Stimulated activated naive B cell treated with anti-CD40 and anti-IgM and Interleukin-4, amounts not matched to agents 10 μg/mL and 1 μg/mL and 100 μg/mL, for 72 hours (primary cell): ENCODE results near the gene GPR183.

ENCODE experiments used
- ATAC-seq, 2 donors: fragments of 150-1000 bp; cut with Tn5 transposase; replicated peaks; 2 replicates each; pipeline ENCODE4 v1.10.0; 2021; ENCODE audit warnings: moderate library complexity in 1 of 2
- DNase-seq: peaks from one replicate; pipeline ENCODE4 v3.0.0; 2021
- H3K27ac Mint-ChIP-seq: one replicate; pipeline ENCODE4 v1.8.0; 2022; ENCODE audit warnings: mild to moderate bottlenecking, mixed read lengths
- H3K27me3 Mint-ChIP-seq, 2 donors: one replicate each; pipeline ENCODE4 v1.8.0; 2022; ENCODE audit warnings: mixed read lengths in 2 of 2
- H3K36me3 Mint-ChIP-seq, 2 donors: one replicate each; pipeline ENCODE4 v1.8.0; 2022; ENCODE audit warnings: mixed read lengths in 2 of 2, mild to moderate bottlenecking in 1 of 2
- H3K4me1 Mint-ChIP-seq, 2 donors: one replicate each; pipeline ENCODE4 v1.8.0; 2022; ENCODE audit warnings: mixed read lengths in 2 of 2, mild to moderate bottlenecking in 1 of 2
- H3K4me3 Mint-ChIP-seq, 2 donors: one replicate each; pipeline ENCODE4 v1.8.0; 2022; ENCODE audit warnings: mild to moderate bottlenecking in 2 of 2, mixed read lengths in 2 of 2, moderate library complexity in 1 of 2
- H3K9me3 Mint-ChIP-seq, 2 donors: one replicate each; pipeline ENCODE4 v1.8.0; 2022; ENCODE audit warnings: mixed read lengths in 2 of 2, mild to moderate bottlenecking in 1 of 2

The GPR183 gene

GRCh38 chr13:99299920-99300341, 7.3 kb downstream of the GPR183 start:
- ATAC-seq: no peak
- Mint-ChIP-seq H3K9me3 (no peaks in the 10 kb centered on the region), H3K36me3 (peaks cover 50 to 67% of the 10 kb centered on the region in 2 donors), H3K4me1 (peaks cover 59 to 81% of the 10 kb centered on the region in 2 donors), H3K27me3 (no peaks in the 10 kb centered on the region), H3K4me3 (peak overlapping the region; percentile 60 to 70), H3K27ac (peak overlapping the region; percentile 86)
- no peak for DNase-seq

- peak overlapping the region; percentile 70 to 72 for H3K4me3 Mint-ChIP-seq
- peak overlapping the region; percentile 86 for H3K27ac Mint-ChIP-seq
- H3K27me3 Mint-ChIP-seq: no peaks in the 10 kb centered on the region
- ATAC-seq (no peak), DNase-seq (no peak)
- H3K4me1 Mint-ChIP-seq: peaks cover 55 to 76% of the 10 kb centered on the region in 2 donors
- no peaks in the 10 kb centered on the region for H3K9me3 Mint-ChIP-seq
- peaks cover 46 to 62% of the 10 kb centered on the region in 2 donors for H3K36me3 Mint-ChIP-seq
These were observed 7.8 kb downstream of the GPR183 start for GRCh38 chr13:99299256-99299919.

- Mint-ChIP-seq H3K4me1 (peaks cover 51 to 76% of the 10 kb centered on the region in 2 donors), H3K4me3 (peak overlapping the region; percentile 65 to 80), H3K27ac (peak overlapping the region; percentile 85), H3K9me3 (no peaks in the 10 kb centered on the region), H3K36me3 (peaks cover 44 to 60% of the 10 kb centered on the region in 2 donors), H3K27me3 (no peaks in the 10 kb centered on the region)
- DNase-seq (no peak), ATAC-seq (no peak)
These were observed 9.1 kb downstream of the GPR183 start for GRCh38 chr13:99298056-99298455.

GRCh38 chr13:99297331-99297730, 9.9 kb downstream of the GPR183 start:
- ATAC-seq: no peak
- peak overlapping the region; percentile 65 to 80 for H3K4me3 Mint-ChIP-seq
- DNase-seq: no peak
- peaks cover 44 to 60% of the 10 kb centered on the region in 2 donors for H3K36me3 Mint-ChIP-seq
- H3K9me3 Mint-ChIP-seq: no peaks in the 10 kb centered on the region
- H3K27ac Mint-ChIP-seq: peak overlapping the region; percentile 85
- H3K4me1 Mint-ChIP-seq: peaks cover 49 to 75% of the 10 kb centered on the region in 2 donors
- no peaks in the 10 kb centered on the region for H3K27me3 Mint-ChIP-seq

- ATAC-seq: peak; percentile 60 to 77
- H3K9me3 Mint-ChIP-seq: no peaks in the 10 kb centered on the region
- peak overlapping the region; percentile 60 to 61 for H3K4me3 Mint-ChIP-seq
- no peaks in the 10 kb centered on the region for H3K27me3 Mint-ChIP-seq
- peaks cover 41 to 59% of the 10 kb centered on the region in 2 donors for H3K36me3 Mint-ChIP-seq
- no peak for DNase-seq
- H3K27ac Mint-ChIP-seq: peak overlapping the region; percentile 86
- H3K4me1 Mint-ChIP-seq: peaks cover 45 to 75% of the 10 kb centered on the region in 2 donors
These were observed 10.8 kb downstream of the GPR183 start for GRCh38 chr13:99296398-99296797.

GRCh38 chr13:99295488-99296252, 11.5 kb downstream of the GPR183 start:
- H3K36me3 Mint-ChIP-seq: peaks cover 45 to 66% of the 10 kb centered on the region in 2 donors
- no peaks in the 10 kb centered on the region for H3K27me3 Mint-ChIP-seq
- peak overlapping the region; percentile 65 to 69 for H3K4me3 Mint-ChIP-seq
- H3K27ac Mint-ChIP-seq: peak overlapping the region; percentile 88
- DNase-seq (no peak), ATAC-seq (peak; percentile 33 to 35)
- H3K9me3 Mint-ChIP-seq: no peaks in the 10 kb centered on the region
- peaks cover 51 to 81% of the 10 kb centered on the region in 2 donors for H3K4me1 Mint-ChIP-seq

- H3K4me1 Mint-ChIP-seq: peaks cover 50 to 81% of the 10 kb centered on the region in 2 donors
- peaks cover 47 to 67% of the 10 kb centered on the region in 2 donors for H3K36me3 Mint-ChIP-seq
- H3K9me3 Mint-ChIP-seq: no peaks in the 10 kb centered on the region
- ATAC-seq: no peak
- H3K27ac Mint-ChIP-seq: peak overlapping the region; percentile 25
- no peak for DNase-seq
- no peaks in the 10 kb centered on the region for H3K27me3 Mint-ChIP-seq
- peak overlapping the region in 1 of 2 donors; percentile 17 for H3K4me3 Mint-ChIP-seq
These were observed 12.2 kb downstream of the GPR183 start for GRCh38 chr13:99294958-99295357.

- no peak for ATAC-seq
- Mint-ChIP-seq H3K27ac (peak overlapping the region; percentile 89), H3K4me3 (no peak overlapping the region), H3K4me1 (peaks cover 52 to 81% of the 10 kb centered on the region in 2 donors), H3K9me3 (no peaks in the 10 kb centered on the region), H3K27me3 (no peaks in the 10 kb centered on the region), H3K36me3 (peaks cover 52 to 68% of the 10 kb centered on the region in 2 donors)
- DNase-seq: no peak
These were observed 13.0 kb downstream of the GPR183 start for GRCh38 chr13:99294198-99294597.

GRCh38 chr13:99293178-99293577, 14.0 kb downstream of the GPR183 start:
- H3K4me3 Mint-ChIP-seq: peak overlapping the region in 1 of 2 donors; percentile 17
- peaks cover 53 to 68% of the 10 kb centered on the region in 2 donors for H3K36me3 Mint-ChIP-seq
- peaks cover 52 to 84% of the 10 kb centered on the region in 2 donors for H3K4me1 Mint-ChIP-seq
- no peaks in the 10 kb centered on the region for H3K9me3 Mint-ChIP-seq
- H3K27me3 Mint-ChIP-seq: no peaks in the 10 kb centered on the region
- ATAC-seq (no peak), DNase-seq (no peak)
- peak overlapping the region; percentile 66 for H3K27ac Mint-ChIP-seq

- no peak overlapping the region for H3K4me3 Mint-ChIP-seq
- ATAC-seq (no peak), DNase-seq (no peak)
- peaks cover 51 to 89% of the 10 kb centered on the region in 2 donors for H3K4me1 Mint-ChIP-seq
- H3K27me3 Mint-ChIP-seq: no peaks in the 10 kb centered on the region
- H3K36me3 Mint-ChIP-seq: peaks cover 45 to 64% of the 10 kb centered on the region in 2 donors
- H3K27ac Mint-ChIP-seq: peak overlapping the region; percentile 49
- H3K9me3 Mint-ChIP-seq: no peaks in the 10 kb centered on the region
These were observed 16.3 kb downstream of the GPR183 start for GRCh38 chr13:99290894-99291293.

GRCh38 chr13:99289674-99290337, 17.4 kb downstream of the GPR183 start:
- peak overlapping the region; percentile 59 for H3K27ac Mint-ChIP-seq
- ATAC-seq (no peak), DNase-seq (no peak)
- H3K9me3 Mint-ChIP-seq: no peaks in the 10 kb centered on the region
- peaks cover 39 to 63% of the 10 kb centered on the region in 2 donors for H3K36me3 Mint-ChIP-seq
- peak overlapping the region in 1 of 2 donors; percentile 10 for H3K4me3 Mint-ChIP-seq
- no peaks in the 10 kb centered on the region for H3K27me3 Mint-ChIP-seq
- H3K4me1 Mint-ChIP-seq: peaks cover 47 to 90% of the 10 kb centered on the region in 2 donors

- Mint-ChIP-seq H3K9me3 (no peaks in the 10 kb centered on the region), H3K36me3 (peaks cover 38 to 65% of the 10 kb centered on the region in 2 donors), H3K27me3 (no peaks in the 10 kb centered on the region), H3K4me1 (peaks cover 50 to 93% of the 10 kb centered on the region in 2 donors), H3K4me3 (peak overlapping the region; percentile 44 to 58), H3K27ac (peak overlapping the region; percentile 60)
- ATAC-seq (no peak), DNase-seq (no peak)
These were observed 17.9 kb downstream of the GPR183 start for GRCh38 chr13:99289271-99289670.

- peak overlapping the region in 1 of 2 donors; percentile 29 for H3K4me3 Mint-ChIP-seq
- peaks cover 48 to 94% of the 10 kb centered on the region in 2 donors for H3K4me1 Mint-ChIP-seq
- H3K9me3 Mint-ChIP-seq: no peaks in the 10 kb centered on the region
- ATAC-seq: peak; percentile 96 to 98
- H3K36me3 Mint-ChIP-seq: peaks cover 30 to 56% of the 10 kb centered on the region in 2 donors
- peak; percentile 66 for DNase-seq
- no peaks in the 10 kb centered on the region for H3K27me3 Mint-ChIP-seq
- H3K27ac Mint-ChIP-seq: peak overlapping the region; percentile 91
These were observed 19.1 kb downstream of the GPR183 start for GRCh38 chr13:99288089-99288488.

- Mint-ChIP-seq H3K36me3 (peaks cover 26 to 52% of the 10 kb centered on the region in 2 donors), H3K27ac (peak overlapping the region; percentile 91), H3K9me3 (no peaks in the 10 kb centered on the region), H3K4me1 (peaks cover 49 to 94% of the 10 kb centered on the region in 2 donors), H3K4me3 (peak overlapping the region; percentile 17 to 65), H3K27me3 (no peaks in the 10 kb centered on the region)
- DNase-seq: no peak
- ATAC-seq: peak in 1 of 2 donors; percentile 2
These were observed 19.6 kb downstream of the GPR183 start for GRCh38 chr13:99287551-99287950.
